ENCODE measurements around the gene UQCRC1.

UQCRC1 gene

DNA sequence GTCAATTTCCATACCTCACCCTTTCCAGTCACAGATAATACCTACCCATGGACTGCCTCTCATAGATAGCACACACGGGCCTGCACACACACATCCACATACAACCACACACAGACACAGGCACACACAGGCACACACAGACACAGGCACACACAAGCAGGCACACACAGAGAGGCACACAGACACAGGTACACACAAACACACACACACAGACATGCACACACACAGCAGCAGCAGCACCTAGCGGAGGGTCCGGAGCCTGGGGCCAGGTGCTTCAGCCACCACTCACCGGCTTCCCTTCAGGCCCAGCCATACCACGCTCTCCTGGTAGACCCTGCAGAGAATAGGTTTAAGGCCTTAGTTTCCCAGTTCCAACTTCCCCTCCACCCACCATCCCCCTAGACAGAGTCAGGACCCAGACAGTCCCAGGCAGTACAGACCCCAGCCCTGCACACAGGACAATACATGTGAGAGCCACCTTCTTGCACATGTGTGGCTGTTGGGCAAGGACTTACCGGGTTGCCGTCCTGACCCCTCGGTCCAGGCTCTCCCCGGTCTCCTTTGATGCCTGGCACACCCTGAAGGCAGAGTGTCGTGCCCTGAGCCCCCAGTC lies 35.4 kb downstream of the UQCRC1 start:
- no peak for DNase-seq

DNA sequence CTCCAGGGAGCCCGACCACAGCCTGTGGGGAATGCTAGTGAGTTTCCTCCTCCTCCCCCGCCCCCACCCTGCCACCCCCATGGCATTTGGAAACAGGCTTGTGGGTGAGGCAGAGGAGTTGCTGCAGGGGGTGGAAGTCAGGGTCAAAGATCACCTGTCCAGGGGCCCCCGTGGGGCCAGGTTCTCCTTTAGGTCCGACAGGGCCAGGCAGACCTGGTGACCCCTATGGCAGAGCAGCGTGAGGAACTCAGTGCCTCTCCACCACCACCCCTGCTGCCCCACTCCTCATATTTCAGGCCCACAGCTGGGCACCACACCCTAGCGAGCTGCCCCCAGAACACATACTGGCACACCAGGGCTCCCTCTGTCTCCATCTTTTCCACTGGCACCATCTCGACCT lies 36.9 kb downstream of the UQCRC1 start:
- DNase-seq = no peak

DNA sequence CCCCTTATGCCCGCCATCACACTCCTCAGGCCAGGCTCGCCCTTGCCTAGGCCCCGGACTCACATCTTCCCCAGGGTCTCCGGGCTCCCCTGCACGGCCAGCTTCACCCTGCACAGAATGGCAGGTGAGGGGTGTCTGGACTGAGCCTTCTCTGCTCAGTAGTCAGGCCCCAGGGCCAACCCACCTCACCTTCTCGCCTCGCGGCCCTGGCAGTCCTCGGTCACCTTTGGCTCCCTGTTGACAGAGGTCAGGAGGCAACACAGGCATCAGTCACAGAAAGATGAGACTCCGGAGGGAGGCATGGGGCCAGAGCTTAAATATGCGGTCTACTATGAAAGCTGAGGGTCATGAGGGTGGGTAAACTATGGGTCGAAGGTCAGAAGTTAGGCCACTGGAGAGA lies 37.5 kb downstream of the UQCRC1 start:
- no peak for DNase-seq

DNA sequence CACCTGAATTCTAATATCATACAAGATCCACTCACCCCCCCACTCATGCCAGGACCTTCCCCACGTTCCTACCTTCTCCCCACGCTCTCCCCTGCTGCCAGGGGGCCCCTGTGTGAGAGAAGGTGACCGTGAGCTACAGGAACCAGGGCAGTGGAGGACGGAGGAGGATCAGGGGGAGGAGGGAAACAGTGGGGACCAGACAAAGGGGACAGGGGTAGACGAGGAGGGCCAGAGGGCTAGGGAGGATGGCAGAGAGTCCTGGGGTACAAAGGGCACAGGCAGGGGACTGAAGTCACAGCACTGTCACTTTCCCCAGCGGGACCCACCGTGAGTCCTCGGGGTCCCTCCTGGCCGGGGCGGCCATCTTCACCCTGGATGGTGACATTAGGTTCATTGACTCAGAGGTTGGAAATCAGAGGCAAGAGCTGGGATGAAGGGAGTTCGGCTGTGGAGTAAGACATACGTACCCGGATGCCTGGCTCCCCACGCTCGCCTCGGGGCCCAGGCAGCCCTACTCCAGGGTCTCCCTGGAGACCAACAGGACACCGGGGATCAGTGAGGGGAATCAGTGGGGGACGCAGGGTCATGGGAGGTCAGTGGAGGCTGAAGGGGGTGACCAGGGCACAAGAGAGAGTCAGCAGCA lies 39.5 kb downstream of the UQCRC1 start:
- DNase-seq = no peak

DNA sequence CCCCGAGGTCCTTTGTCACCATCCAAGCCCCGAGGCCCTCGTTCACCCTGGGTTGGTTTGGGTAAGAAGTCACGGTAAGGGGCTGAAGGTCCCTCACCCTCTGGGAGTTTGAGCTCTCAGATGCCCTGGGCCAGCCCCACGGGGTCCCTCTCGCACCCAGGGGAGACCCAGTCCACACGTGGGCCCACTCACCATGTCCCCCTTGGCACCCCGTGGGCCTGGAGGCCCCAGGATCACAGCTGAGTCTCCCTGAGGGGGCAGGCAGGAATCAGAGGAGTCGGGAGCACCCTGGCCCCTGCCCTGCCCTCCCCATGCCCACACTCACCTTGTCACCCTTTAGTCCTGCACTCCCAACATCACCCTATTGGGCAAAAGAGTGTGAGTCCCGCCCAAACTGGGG lies 40.0 kb downstream of the UQCRC1 start:
- DNase-seq = no peak

DNA sequence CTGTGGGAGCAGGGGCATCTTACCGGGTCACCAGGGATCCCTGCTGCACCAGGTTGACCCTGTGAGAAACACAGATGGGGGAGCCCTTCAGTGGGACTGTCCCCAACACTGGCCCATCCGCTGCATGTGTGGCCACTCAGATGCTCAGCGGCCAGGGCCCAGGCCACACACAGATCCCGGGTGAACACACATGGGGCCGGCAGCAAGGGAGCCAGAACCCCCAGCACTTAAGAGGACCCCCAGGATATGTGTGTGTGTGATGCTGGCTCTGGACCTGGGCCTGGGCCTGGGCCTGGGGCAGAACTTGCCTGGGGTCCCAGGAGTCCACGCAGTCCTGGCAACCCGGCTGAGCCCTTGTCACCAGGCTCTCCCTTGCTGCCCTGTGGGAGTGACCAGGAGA lies 41.0 kb downstream of the UQCRC1 start:
- DNase-seq = no peak

DNA sequence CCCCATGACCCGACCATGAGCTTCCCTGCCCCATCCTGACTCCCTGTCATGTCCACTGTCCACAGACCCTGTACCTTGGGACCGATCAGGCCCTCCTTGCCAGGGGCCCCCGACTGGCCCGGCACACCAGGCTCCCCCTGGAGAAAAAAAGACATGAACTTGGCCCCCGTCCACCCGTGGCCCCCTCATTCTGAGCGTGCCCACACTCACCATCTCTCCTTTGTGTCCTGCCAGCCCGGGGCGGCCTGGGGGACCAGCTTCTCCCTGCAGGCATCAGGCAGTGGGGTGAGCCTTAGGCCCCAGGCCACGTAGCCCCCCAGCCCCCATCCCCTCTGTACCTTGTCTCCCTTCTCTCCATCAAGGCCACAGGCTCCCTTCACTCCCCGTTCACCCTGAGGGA lies 41.9 kb downstream of the UQCRC1 start:
- DNase-seq = no peak

DNA sequence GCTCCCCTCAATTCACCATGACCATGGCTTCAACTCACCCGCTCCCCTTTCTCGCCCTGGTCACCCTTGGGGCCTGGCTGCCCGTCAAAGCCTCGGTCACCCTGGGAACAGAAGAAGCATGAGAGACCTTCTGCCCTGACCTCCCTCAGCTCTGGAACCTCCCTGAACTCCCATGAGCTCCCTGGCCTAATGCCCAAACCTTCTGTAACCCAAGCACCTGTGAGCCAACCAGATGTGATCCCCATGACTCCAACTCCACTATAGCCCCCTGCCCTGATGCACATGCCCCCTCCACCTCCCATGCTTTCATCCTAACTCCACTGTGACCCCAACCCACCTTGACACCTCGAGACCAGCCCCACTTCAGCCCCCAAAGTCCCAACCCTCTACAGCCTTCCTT lies 42.4 kb downstream of the UQCRC1 start:
- DNase-seq = no peak

DNA sequence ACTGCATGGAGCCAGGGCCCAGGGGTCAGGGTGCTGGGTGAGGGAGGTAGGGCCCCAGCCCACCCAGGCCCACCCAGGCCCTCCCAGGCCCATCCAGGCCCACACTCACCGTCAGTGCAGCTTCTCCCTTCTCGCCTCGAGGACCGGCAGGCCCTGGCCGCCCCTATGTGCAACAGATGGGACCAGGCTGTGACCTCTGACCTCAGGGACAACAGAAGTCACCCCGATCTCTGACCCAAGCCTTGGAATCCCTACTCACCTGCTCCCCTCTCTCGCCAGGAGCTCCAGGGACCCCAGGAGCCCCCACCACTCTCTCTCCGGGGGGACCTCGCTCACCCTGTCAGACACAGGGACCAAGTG lies 43.1 kb downstream of the UQCRC1 start:
- DNase-seq = no peak

DNA sequence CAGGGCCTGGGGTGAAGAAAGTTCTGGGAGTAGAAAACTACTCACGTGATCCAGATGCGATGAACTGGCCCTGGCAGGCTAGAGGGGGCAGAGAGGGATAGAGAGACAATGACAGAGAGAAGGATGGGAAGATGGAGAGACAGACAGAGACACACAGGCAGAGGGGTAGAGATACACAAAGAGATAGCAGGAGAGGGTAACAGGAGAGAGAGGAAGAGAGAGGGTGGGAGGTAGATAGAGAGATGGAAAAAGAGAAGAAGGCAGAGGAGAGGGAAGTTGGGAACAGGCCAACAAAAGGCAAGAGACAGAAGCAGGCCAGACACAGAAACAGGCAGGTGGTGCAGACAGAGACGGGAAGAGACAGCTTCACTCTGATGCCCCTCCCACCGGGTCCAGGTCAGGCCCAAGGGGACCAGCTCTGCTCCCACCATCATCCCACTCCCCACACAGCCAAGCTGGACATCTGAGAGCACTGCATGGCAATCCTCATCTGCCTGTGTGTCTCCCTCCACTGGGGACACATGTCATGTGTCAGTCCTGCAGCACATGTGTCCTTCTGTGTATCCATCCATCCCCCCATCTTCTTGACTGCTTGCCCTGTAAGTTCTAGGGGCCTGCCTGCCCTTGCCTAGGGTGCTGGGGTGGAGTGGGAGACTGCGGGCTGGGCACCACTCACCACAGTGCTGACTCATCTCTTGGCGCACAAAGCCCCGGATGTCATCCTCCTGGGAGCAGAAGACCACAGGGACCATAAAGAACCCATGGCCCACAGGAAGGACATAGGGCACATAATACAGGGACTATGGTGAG lies 43.6 kb downstream of the UQCRC1 start:
- DNase-seq = peak in 1 of 51 donors; percentile 21

DNA sequence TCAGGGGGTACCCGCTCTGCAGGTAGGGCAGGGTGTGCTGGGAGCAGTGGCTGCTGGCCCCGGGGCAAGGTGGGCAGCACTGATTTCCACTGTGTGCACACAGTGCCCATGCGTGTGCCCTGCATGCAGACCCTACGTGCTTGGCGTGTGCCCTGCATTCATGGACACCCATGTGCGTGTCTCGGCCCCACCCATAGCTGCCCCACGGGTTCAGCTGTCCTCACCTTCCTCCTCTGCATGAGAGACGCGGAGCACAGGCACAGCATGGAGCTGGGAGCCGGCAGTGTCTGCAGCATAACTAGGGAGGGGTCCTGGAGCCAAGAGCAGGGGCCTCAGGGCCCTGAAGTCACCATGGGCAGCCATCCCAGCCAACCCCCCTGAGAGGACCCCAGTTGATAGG lies 44.3 kb downstream of the UQCRC1 start:
- DNase-seq = no peak

DNA sequence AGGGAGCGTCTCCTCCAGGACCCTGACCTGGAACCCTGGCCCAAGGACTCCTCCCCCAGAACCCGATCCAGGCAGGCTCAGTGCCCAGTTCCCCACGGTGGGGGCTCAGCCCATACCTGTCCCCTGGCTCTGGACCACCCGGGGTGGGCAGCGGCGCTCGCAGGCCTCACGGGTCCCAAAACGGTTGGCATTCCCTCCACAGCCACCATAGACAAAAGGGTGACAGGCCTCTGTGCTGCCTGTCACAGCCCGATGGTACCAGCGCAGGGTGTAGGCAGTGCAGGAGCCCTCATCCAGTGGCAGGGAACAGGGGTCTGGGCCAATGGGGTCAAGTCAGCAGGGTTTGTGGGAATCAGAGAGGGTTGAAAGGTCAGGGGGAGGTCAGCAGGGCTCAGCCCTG lies 44.8 kb downstream of the UQCRC1 start:
- no peak for DNase-seq

DNA sequence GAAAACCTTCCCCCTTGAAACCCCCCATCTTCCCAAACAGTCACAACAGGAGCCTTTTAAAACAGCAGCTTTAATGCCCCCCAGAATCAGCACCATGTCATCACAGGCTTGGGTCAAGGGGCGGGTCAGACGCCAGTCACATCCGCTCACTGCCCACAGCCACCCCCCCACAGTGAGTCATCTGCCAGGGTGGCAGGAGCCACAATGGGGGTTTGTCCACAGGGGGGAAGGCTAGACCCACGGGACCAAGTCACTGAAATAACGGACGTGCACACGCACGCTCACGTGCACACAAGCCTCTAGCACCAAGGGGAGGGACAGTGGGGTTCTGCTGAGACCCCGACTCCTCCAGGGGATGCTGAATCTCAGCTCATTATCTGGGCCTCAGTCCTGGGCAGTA lies 45.4 kb downstream of the UQCRC1 start:
- peak in 34 of 51 donors; percentile 13 to 81 (median 50) for DNase-seq

DNA sequence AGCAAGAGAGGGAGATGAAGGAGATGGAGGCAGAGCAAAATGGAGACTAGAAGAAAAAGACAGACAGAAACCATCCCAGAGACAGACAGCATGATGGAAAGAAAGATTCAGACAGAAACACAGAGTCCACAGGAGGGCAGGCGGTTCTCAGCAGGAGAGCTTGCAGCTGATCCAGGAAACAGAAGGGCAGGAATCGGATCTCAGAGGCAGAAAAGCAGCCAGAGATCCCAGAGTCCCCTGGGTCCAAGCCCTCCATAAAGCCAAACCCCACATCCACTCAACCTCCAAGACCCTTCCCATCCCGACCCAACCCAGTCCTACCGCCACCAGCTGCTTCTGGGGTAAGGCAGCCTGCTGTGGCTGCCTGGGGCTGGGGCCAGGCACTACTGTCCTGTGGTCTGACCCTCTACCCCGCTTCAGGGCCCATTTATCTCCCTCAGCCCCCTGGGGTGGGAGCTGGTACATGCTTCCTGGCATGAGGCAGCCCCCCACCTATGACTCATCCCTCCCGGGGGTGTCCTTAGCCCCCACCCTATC lies 46.0 kb downstream of the UQCRC1 start, which contains the start of gene UCN2:
TSS of gene UCN2 (minus strand) at position 400 of the 537 bp plus-strand sequence. CDS start 657 bp downstream, outside the sequence.
- no peak for DNase-seq

DNA sequence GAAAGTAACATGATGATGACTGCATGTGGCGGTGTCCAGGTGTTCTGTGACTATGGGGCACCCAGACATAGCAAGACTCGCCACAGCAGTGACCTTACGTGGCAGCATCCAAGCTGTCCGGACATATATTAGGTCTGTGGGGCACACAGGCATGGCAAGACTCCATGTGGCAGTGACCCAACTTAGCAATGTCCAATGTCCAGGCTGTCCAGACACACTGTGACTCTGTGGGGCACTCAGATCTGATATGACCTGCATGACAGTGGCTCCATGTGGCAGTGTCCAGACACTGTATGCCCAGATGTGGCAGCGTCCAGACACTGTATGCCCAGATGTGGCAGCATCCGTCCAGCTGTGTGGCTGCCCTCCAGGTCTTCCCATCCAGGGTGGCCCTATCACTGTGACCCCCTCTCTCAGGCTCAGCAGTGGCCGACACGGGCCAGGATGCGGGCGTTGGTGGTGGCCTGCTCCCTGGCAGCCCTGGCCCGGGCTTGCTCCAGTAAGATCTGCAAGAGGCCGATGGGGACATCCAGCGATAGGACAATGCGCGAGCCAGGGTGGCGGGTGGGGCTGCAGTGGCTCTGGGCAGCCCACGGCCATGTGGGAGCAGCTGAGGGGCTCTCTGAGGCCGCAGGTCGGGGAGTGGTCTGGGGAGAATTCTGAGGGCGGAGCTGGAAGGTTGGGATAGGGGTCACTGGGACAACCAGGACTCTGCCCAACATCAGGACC lies 46.9 kb downstream of the UQCRC1 start:
- DNase-seq = peak in 1 of 51 donors; percentile 7

DNA sequence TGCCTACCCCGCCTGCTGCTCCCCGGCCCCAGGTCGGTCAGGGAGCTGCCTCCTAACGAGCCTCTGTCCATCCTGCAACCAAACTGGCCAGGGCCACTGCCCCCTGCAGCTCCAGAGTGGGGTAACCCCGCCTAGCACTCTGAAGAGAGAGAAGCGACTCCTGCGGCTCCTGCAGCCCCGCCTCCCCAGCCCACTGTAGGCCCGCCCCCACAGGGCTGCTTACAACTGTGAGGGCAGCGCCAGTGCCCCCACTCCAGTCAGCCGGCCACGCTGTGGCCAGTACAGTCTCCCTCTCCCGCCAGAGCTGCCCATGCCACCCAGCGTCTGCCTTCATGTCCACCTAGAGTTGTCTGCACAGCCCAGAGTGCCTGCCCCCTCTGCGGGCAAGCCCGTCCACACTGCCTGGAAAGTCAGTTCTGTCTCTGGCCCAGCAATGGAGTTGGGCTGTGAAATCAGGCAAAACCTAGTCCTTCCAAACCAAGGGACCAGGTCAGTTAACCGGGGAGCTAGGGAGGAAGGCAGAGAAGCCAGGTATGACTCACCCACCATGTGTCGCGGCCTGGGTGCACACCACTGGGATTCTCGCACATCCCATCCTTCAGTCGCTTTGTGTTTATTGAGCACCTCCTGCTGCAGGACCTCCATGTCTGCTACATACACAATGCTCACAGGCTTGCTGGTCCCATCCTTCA lies 48.3 kb downstream of the UQCRC1 start:
- peak in 26 of 51 donors; percentile 11 to 59 (median 24) for DNase-seq

DNA sequence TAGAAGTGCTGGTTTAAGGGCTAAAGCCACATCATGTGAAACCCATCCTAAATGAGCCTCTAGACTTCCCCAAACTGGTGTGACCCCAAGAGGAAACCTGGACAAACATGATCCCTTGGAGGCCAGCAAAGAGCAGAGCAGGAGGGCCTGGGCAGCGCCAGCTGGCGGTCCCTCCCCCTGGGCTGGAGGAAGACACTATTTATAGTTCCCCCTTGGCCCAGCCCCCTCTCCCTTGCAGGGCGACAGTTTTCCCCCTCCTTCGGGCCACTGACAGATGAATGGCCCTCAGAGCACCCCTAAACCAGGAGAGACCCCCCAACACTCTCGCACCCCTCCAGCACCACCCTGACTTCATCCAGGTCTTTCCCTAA lies 48.8 kb downstream of the UQCRC1 start:
- peak in 8 of 51 donors; percentile 9 to 45 (median 22) for DNase-seq

DNA sequence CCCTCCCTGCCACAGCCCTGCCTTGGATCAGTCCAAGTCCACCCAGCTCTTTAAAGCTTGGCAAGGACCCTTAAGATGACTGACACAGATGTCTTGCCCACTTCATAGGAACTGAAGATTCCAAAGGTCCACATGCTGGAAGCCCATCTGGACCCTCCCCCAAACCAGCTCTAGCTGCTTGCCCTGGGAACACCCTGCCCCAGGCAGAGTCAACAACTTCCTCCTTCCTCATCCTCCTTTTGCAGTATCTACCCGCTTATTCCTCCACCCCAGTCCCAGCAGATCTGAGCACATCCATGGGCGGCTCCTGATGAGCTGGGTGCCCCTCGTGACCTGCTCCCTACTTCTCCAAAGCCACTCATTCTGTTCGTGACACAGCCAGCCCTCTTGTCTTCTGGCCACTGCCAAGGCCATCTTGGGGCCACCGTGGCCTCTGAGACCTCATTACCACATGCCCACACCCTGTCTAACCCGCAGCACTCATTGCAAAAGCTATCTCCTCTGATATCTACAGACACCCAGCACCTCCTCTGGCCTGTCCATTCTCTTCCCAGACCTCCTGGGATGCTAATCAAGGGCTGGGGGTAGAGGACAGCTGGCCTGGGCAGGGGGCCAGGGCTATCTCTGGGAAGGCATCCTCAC lies 50.8 kb downstream of the UQCRC1 start:
- peak in 4 of 51 donors; percentile 13 to 50 (median 18) for DNase-seq

DNA sequence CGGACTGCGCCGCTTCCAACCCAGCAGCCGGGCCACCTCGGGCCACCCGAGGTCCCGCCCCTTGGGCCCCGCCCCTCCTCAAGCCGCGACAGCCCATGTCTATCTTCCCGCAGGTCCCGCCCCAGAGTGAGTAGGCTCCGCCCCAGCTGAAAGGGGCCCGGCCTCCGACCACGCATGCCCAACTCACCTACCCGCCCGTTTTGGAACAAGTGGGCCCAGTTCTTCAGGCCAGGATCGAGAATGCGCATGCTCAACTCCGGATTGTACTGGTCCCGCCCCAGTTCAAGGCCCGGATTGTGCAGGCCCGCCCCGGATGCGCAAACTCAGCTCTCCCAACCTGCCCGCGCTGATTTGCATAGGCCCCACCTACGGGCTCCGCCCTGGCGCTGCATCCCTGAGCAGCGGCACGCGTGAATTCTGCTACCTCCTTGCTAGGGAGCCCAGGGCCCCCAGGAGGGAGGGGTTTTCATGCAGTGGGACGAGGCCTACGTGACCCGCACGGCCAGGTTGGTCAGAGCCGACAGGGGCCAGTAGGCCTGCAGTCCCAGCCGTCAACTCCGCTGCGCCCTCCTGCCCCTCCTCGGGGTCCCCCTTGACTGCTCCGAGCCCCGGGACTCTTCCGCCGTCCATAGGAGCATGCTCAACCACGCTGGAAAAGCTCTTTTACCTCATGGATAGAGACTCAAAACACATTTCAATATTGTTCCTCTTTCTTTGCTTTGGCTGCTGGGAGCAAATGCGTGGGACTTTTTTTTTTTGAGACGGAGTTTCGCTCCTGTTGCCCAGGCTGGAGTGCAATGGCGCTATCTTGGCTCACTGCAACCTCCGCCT lies 52.4 kb downstream of the UQCRC1 start, which contains the start of gene PFKFB4:
TSS of gene PFKFB4 (minus strand) at position 8 of the 831 bp plus-strand sequence. CDS start 26 bp downstream, outside the sequence.
- DNase-seq = peak; percentile 92 to 100 (median 99)
